PC-9 (cell line): Measurements from ENCODE around the gene XXYLT1. TPM values are rescaled to one million over a fixed set of nuclear protein-coding genes. Genes with fewer than 3 reads are reported as not detected.
"Not testable (repeated sequence)": the region's sequence is repeated elsewhere in the genome, so short reads cannot be mapped to it uniquely, and the experiment has no call there.

Experiments used
- BruUV-seq: library from RNA; stranded (reverse); fragments of 400-500 nt; replicated peaks from 2 replicates; lab custom pipeline; 2021; lab: Mats Ljungman, UMichigan
- CTCF ChIA-PET: fragments of 300-600 bp; sonication (Branson Sonifier 250); formaldehyde crosslinking; loops from one replicate; lab custom pipeline; 2022; ENCODE audit warnings: antibody characterized with exemption; lab: Charles Lee
- POLR2A ChIA-PET: fragments of 300-600 bp; sonication (Branson Sonifier 250); formaldehyde crosslinking; loops from one replicate; lab custom pipeline; 2022; ENCODE audit warnings: antibody characterized with exemption; ENCODE audit not compliant: unreplicated experiment; lab: Charles Lee
- DNase-seq, 2 experiments: peaks; one replicate each; pipeline versions ENCODE4 v3.0.0 to v3.0.0-alpha.2; 2015 to 2022; ENCODE audit warnings: mixed read lengths in 1 of 2
- H2AFZ ChIP-seq: fragments of 200-600 bp; sonication (generic); 2 replicates; pipeline ENCODE4 v1.8.1; 2017; ENCODE audit warnings: antibody characterized with exemption
- H3F3A ChIP-seq: fragments of 200-600 bp; sonication (generic); 2 replicates; pipeline ENCODE4 v1.8.1; 2017; ENCODE audit warnings: antibody characterized with exemption, mild to moderate bottlenecking, low read depth; ENCODE audit not compliant: insufficient read depth
- H3K27ac ChIP-seq: fragments of 200-600 bp; sonication (generic); 2 replicates; pipeline ENCODE4 v1.6.1; 2016; ENCODE audit warnings: mixed run types
- H3K27me3 ChIP-seq: fragments of 200-600 bp; sonication (generic); 2 replicates; pipeline ENCODE4 v1.6.1; 2016; ENCODE audit warnings: low read depth, mixed run types; ENCODE audit not compliant: insufficient read depth
- H3K36me3 ChIP-seq: fragments of 200-600 bp; sonication (generic); 2 replicates; pipeline ENCODE4 v1.6.1; 2016; ENCODE audit warnings: low read depth, mixed run types
- H3K4me1 ChIP-seq: fragments of 200-600 bp; sonication (generic); replicated peaks from 2 replicates; pipeline ENCODE4 v1.6.1; 2016; ENCODE audit warnings: mixed run types; ENCODE audit not compliant: insufficient read depth
- H3K4me2 ChIP-seq: fragments of 200-600 bp; sonication (generic); 2 replicates; pipeline ENCODE4 v1.6.1; 2017; ENCODE audit warnings: mixed run types
- H3K4me3 ChIP-seq: fragments of 200-600 bp; sonication (generic); 2 replicates; pipeline ENCODE4 v1.6.1; 2016; ENCODE audit warnings: mixed run types
- H3K79me2 ChIP-seq: fragments of 200-600 bp; sonication (generic); 2 replicates; pipeline ENCODE4 v1.6.1; 2017; ENCODE audit warnings: low read depth, mixed run types
- H3K9me2 ChIP-seq: fragments of 200-600 bp; sonication (generic); 2 replicates; pipeline ENCODE4 v1.8.1; 2017; ENCODE audit warnings: mild to moderate bottlenecking; ENCODE audit not compliant: insufficient read depth
- H3K9me3 ChIP-seq: fragments of 200-600 bp; sonication (generic); 2 replicates; pipeline ENCODE4 v1.8.1; 2016; ENCODE audit warnings: low read depth; ENCODE audit not compliant: insufficient read depth
- H4K20me1 ChIP-seq: fragments of 200-600 bp; sonication (generic); 2 replicates; pipeline ENCODE4 v1.8.1; 2017; ENCODE audit not compliant: insufficient read depth
- CTCF ChIP-seq: fragments of 200-600 bp; sonication (generic); conservative IDR thresholded peaks from 2 replicates; pipeline ENCODE4 v1.6.1; 2017; ENCODE audit warnings: mixed run types, antibody characterized with exemption, mild to moderate bottlenecking, moderate library complexity
- EZH2 ChIP-seq: fragments of 200-600 bp; sonication (generic); IDR thresholded peaks from 2 replicates; pipeline ENCODE4 v1.8.0; 2017; ENCODE audit warnings: antibody characterized with exemption, low read depth
- intact Hi-C: fragments of 100-400 bp; cut with micrococcal nuclease; formaldehyde crosslinking; loops from one replicate; pipeline ENCODE4 v1.10.0; 2022; ENCODE audit not compliant: unreplicated experiment
- total RNA-seq: library from RNA; stranded (reverse); gene quantifications from 2 replicates; pipeline ENCODE4 v1.2.3, GENCODE V29; 2021

The XXYLT1 gene
- total RNA-seq, 1 experiment from 2014 or later = 13.3 TPM

- Histone ChIP-seq H3K27me3 (no peaks in the 10 kb centered on the region), H3K9me3 (no peaks in the 10 kb centered on the region), H3F3A (no peaks in the 10 kb centered on the region), H4K20me1 (no peaks in the 10 kb centered on the region), H3K36me3 (no peaks in the 10 kb centered on the region), H3K4me2 (no peak overlapping the region), H3K4me3 (no peak overlapping the region), H3K79me2 (no peaks in the 10 kb centered on the region), H2AFZ (no peak overlapping the region), H3K27ac (no peak overlapping the region), H3K9me2 (no peaks in the 10 kb centered on the region), H3K4me1 (no peaks in the 10 kb centered on the region)
- TF ChIP-seq CTCF = no peak
- TF ChIP-seq EZH2 = no peak
- no TSS peak for BruUV-seq
- intact Hi-C loops = no loop called here
- no peak for DNase-seq
- CTCF ChIA-PET = no interaction called here
- POLR2A ChIA-PET = interaction anchor here (0.5 kb wide), 2 partner anchors 64 to 319 kb away, joined by 3 to 4 read pairs; no protein-coding TSS in a partner anchor
These were observed 214.5 kb downstream of the XXYLT1 start for GRCh38 chr3:195056506-195056905.

GRCh38 chr3:195054311-195054710, 216.6 kb downstream of the XXYLT1 start:
- BruUV-seq = no TSS peak
- intact Hi-C loops = no loop called here

GRCh38 chr3:195052939-195053338, 218.0 kb downstream of the XXYLT1 start:
- TF ChIP-seq EZH2 (no peak), CTCF (no peak)
- Histone ChIP-seq H3K9me2 (no peaks in the 10 kb centered on the region), H3K27me3 (no peaks in the 10 kb centered on the region), H3K4me3 (no peak overlapping the region), H3F3A (no peaks in the 10 kb centered on the region), H3K79me2 (no peaks in the 10 kb centered on the region), H3K27ac (no peak overlapping the region), H4K20me1 (no peaks in the 10 kb centered on the region), H3K4me1 (no peaks in the 10 kb centered on the region), H3K4me2 (no peak overlapping the region), H3K36me3 (no peaks in the 10 kb centered on the region), H3K9me3 (no peaks in the 10 kb centered on the region), H2AFZ (no peak overlapping the region)
- DNase-seq = no peak
- BruUV-seq = no TSS peak
- ChIA-PET CTCF (no interaction called here), POLR2A (no interaction called here)
- intact Hi-C loops = no loop called here

More at GRCh38 chr3:195054311-195054710, 216.6 kb downstream of the XXYLT1 start:
- no peaks in the 10 kb centered on the region for H3K27me3 ChIP-seq
- no peak for DNase-seq
- no peak overlapping the region for H2AFZ ChIP-seq
- H3K27ac ChIP-seq = no peak overlapping the region
- no peaks in the 10 kb centered on the region for H3K9me2 ChIP-seq
- ChIA-PET CTCF (no interaction called here), POLR2A (no interaction called here)
- H3K4me1 ChIP-seq = no peaks in the 10 kb centered on the region
- no peaks in the 10 kb centered on the region for H3K9me3 ChIP-seq
- TF ChIP-seq CTCF = no peak
- TF ChIP-seq EZH2 = no peak
- no peak overlapping the region for H3K4me2 ChIP-seq
- no peaks in the 10 kb centered on the region for H3K36me3 ChIP-seq
- H3K79me2 ChIP-seq = no peaks in the 10 kb centered on the region
- H3K4me3 ChIP-seq = no peak overlapping the region
- H4K20me1 ChIP-seq = no peaks in the 10 kb centered on the region
- no peaks in the 10 kb centered on the region for H3F3A ChIP-seq

DNA sequence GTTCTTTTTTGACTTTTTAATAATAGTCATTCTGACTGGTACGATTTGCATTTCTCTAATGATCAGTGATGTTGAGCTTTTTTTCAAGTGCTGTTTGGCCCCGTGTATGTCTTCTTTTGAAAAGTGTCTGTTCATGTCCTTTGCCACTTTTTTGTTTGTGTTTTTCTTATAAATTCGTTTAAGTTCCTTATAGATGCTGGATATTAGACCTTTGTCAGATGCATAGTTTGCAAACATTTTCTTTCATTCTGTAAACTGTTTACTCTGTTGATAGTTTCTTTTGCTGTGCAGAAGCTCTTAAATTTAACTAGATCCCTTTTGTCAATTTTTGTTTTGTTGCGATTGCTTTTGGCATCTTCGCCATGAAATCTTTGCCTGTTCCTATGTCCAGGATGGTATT, 220.7 kb downstream of the XXYLT1 start:
- DNase-seq, H3K27ac ChIP-seq, POLR2A ChIA-PET, H3K4me1 ChIP-seq, H3K4me2 ChIP-seq, H3K27me3 ChIP-seq, CTCF ChIA-PET, H3K9me3 ChIP-seq, H4K20me1 ChIP-seq, BruUV-seq, intact Hi-C loops, H3F3A ChIP-seq, H2AFZ ChIP-seq, H3K4me3 ChIP-seq, H3K36me3 ChIP-seq, H3K79me2 ChIP-seq, H3K9me2 ChIP-seq: not testable (repeated sequence)
